ENCODE measurements around the gene CPA2. TPM values are rescaled to one million over a fixed set of nuclear protein-coding genes. Genes with fewer than 3 reads are reported as not detected.

The CPA2 gene
- total and polyA plus RNA-seq, 2 experiments from 2014 or later, result not detected

DNA sequence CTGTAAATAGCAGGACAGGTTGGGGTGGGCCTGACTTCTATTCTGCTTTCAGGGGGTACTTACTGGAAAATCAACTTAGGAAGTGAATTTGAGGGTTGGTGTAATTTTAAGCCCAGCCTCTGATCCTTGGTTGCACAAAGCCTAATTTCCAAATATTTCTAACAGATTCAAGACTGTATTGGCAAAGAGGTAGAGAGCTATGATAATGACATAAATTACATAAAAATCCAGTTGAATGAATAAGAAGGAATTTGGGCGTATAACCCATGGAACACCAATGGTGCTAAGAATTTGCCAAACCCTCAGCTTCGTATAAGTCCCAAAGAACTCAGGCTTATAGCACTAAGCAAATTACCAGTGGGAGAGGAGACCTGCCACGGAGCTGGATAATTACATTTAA, 38.2 kb downstream of the CPA2 start (continued):
- TF ChIP-seq, protein P1, sequence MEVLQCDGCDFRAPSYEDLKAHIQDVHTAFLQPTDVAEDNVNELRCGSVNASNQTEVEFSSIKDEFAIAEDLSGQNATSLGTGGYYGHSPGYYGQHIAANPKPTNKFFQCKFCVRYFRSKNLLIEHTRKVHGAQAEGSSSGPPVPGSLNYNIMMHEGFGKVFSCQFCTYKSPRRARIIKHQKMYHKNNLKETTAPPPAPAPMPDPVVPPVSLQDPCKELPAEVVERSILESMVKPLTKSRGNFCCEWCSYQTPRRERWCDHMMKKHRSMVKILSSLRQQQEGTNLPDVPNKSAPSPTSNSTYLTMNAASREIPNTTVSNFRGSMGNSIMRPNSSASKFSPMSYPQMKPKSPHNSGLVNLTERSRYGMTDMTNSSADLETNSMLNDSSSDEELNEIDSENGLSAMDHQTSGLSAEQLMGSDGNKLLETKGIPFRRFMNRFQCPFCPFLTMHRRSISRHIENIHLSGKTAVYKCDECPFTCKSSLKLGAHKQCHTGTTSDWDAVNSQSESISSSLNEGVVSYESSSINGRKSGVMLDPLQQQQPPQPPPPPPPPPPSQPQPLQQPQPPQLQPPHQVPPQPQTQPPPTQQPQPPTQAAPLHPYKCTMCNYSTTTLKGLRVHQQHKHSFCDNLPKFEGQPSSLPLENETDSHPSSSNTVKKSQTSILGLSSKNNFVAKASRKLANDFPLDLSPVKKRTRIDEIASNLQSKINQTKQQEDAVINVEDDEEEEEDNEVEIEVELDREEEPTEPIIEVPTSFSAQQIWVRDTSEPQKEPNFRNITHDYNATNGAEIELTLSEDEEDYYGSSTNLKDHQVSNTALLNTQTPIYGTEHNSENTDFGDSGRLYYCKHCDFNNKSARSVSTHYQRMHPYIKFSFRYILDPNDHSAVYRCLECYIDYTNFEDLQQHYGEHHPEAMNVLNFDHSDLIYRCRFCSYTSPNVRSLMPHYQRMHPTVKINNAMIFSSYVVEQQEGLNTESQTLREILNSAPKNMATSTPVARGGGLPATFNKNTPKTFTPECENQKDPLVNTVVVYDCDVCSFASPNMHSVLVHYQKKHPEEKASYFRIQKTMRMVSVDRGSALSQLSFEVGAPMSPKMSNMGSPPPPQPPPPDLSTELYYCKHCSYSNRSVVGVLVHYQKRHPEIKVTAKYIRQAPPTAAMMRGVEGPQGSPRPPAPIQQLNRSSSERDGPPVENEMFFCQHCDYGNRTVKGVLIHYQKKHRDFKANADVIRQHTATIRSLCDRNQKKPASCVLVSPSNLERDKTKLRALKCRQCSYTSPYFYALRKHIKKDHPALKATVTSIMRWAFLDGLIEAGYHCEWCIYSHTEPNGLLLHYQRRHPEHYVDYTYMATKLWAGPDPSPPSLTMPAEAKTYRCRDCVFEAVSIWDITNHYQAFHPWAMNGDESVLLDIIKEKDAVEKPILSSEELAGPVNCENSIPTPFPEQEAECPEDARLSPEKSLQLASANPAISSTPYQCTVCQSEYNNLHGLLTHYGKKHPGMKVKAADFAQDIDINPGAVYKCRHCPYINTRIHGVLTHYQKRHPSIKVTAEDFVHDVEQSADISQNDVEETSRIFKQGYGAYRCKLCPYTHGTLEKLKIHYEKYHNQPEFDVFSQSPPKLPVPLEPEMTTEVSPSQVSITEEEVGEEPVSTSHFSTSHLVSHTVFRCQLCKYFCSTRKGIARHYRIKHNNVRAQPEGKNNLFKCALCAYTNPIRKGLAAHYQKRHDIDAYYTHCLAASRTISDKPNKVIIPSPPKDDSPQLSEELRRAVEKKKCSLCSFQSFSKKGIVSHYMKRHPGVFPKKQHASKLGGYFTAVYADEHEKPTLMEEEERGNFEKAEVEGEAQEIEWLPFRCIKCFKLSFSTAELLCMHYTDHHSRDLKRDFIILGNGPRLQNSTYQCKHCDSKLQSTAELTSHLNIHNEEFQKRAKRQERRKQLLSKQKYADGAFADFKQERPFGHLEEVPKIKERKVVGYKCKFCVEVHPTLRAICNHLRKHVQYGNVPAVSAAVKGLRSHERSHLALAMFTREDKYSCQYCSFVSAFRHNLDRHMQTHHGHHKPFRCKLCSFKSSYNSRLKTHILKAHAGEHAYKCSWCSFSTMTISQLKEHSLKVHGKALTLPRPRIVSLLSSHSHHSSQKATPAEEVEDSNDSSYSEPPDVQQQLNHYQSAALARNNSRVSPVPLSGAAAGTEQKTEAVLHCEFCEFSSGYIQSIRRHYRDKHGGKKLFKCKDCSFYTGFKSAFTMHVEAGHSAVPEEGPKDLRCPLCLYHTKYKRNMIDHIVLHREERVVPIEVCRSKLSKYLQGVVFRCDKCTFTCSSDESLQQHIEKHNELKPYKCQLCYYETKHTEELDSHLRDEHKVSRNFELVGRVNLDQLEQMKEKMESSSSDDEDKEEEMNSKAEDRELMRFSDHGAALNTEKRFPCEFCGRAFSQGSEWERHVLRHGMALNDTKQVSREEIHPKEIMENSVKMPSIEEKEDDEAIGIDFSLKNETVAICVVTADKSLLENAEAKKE (CRISPR knock-in tag; IDR thresholded peaks at IDR 0.05), result no peak
- TF ChIP-seq, protein P2, sequence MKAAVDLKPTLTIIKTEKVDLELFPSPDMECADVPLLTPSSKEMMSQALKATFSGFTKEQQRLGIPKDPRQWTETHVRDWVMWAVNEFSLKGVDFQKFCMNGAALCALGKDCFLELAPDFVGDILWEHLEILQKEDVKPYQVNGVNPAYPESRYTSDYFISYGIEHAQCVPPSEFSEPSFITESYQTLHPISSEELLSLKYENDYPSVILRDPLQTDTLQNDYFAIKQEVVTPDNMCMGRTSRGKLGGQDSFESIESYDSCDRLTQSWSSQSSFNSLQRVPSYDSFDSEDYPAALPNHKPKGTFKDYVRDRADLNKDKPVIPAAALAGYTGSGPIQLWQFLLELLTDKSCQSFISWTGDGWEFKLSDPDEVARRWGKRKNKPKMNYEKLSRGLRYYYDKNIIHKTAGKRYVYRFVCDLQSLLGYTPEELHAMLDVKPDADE (IDR thresholded peaks at IDR 0.05), result no peak
- TF ChIP-seq JUNB (IDR thresholded peaks at IDR 0.05; ENCODE audit: unreplicated experiment) (no peak), EZH2 (IDR thresholded peaks at IDR 0.05; ENCODE audit: low read depth, unreplicated experiment) (no peak), POLR2AphosphoS5 (IDR thresholded peaks at IDR 0.05; ENCODE audit: low read depth) (no peak), ZNF331 (CRISPR knock-in tag; IDR thresholded peaks at IDR 0.05; ENCODE audit: low read depth) (no peak), EZH2phosphoT487 (IDR thresholded peaks at IDR 0.05; ENCODE audit: unreplicated experiment) (no peak), NANOG (IDR thresholded peaks at IDR 0.05; ENCODE audit: borderline replicate concordance) (no peak), STAT1 (IDR thresholded peaks at IDR 0.05; ENCODE audit: unreplicated experiment) (no peak)
